ENCODE measurements around the gene TUSC2. TPM values are rescaled to one million over a fixed set of nuclear protein-coding genes. Genes with fewer than 3 reads are reported as not detected.

Gene TUSC2
- total RNA-seq, 2 donors from 2014 or later: 23.5 to 28.1 TPM

DNA sequence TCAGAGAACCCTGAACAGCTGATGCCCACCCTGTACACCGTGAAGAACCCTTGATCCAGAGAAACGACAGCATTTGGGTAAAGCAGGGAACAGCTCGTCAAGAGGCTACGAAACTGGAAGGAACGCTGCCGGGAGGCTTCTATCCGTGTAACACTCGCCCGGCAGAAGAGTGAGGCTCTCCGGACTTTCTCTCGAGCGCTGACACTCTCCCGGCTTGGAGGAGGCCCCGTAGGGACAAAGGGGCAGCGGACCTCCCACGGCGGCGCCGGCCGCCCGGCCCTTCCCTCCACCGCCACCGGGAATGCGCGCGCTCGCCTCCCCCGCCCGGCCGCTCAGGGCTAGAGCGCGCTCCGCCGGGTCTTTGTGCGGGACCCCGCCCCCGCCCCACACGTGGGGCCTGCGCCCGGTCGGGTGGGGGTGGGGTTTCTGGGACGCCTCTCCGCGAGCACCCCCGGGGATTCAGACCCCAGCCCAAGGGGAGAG lies 7.1 kb downstream of the TUSC2 start:
- 0% methylated on average over 14 to 45 of the region's 45 CpGs for WGBS, 2 experiments (ENCODE audit: insufficient coverage in 1 of 2, insufficient read length in 1 of 2)
- TF ChIP-seq, protein P1, sequence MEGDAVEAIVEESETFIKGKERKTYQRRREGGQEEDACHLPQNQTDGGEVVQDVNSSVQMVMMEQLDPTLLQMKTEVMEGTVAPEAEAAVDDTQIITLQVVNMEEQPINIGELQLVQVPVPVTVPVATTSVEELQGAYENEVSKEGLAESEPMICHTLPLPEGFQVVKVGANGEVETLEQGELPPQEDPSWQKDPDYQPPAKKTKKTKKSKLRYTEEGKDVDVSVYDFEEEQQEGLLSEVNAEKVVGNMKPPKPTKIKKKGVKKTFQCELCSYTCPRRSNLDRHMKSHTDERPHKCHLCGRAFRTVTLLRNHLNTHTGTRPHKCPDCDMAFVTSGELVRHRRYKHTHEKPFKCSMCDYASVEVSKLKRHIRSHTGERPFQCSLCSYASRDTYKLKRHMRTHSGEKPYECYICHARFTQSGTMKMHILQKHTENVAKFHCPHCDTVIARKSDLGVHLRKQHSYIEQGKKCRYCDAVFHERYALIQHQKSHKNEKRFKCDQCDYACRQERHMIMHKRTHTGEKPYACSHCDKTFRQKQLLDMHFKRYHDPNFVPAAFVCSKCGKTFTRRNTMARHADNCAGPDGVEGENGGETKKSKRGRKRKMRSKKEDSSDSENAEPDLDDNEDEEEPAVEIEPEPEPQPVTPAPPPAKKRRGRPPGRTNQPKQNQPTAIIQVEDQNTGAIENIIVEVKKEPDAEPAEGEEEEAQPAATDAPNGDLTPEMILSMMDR (conservative IDR thresholded peaks at IDR 0.05): no peak
- Histone ChIP-seq H3K36me3 (ENCODE audit: control insufficient read depth, insufficient read depth, low read length) (peaks cover 53% of the 10 kb centered on the region), H3K9ac (ENCODE audit: extremely low read depth, low read length, poor library complexity, severe bottlenecking) (peak overlapping the region; percentile 97), H3K4me3 (ENCODE audit: low read length) (peak overlapping the region; percentile 100), H3K4me1 (ENCODE audit: control insufficient read depth, insufficient read depth, low read length) (peaks cover 23% of the 10 kb centered on the region), H3K27ac (ENCODE audit: low read depth, low read length) (peak overlapping the region; percentile 100), H3K9me3 (ENCODE audit: control insufficient read depth, low read length) (no peaks in the 10 kb centered on the region), H3K27me3 (ENCODE audit: control insufficient read depth, insufficient read depth, low read length, poor library complexity, severe bottlenecking) (no peaks in the 10 kb centered on the region)
- Mint-ChIP-seq H3K36me3 (ENCODE audit: low read depth) (peaks cover 38% of the 10 kb centered on the region), H3K4me1 (peaks cover 35% of the 10 kb centered on the region), H3K27ac (peak overlapping the region; percentile 93), H3K4me3 (peak overlapping the region; percentile 87), H3K9me3 (no peaks in the 10 kb centered on the region), H3K27me3 (ENCODE audit: insufficient read depth) (no peaks in the 10 kb centered on the region)
- DNase-seq: peak; percentile 90

DNA sequence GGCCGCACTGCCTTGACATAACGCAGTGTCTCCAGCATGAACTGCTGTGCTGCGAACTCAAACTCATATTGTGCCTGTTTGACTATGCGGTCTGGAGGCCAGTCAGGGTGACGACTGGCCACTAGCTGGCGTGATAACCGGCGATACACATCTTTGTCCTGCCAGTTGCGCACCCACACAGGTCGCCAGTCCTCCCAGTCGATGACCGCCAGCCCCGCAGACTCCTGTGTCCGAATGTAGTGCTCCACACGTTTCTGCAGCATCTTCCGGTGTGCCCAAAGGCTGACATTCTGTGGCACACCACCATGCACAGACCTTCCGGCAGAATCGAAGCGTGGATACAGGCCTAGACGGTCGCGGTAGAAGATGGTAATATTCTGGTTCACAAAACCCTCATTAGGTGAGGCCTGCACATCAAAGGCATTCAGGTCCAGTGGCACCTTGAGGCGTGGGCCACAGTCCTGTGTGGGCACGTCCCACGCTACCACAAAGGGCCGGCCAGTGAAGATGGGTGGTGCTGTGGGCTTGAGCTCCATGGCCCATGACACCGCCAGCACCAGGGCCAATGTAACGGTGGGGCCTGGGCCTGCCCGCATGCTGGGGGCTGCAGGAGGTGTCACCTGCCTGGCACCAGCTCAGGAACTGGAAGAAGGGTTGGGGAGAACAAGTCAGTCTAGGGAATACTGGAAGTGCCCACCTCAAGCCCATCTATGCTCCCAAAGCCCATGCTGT lies 8.0 kb downstream of the TUSC2 start:
- Mint-ChIP-seq H3K27ac (no peak overlapping the region), H3K9me3 (no peaks in the 10 kb centered on the region), H3K4me1 (peaks cover 35% of the 10 kb centered on the region), H3K36me3 (ENCODE audit: low read depth) (peaks cover 44% of the 10 kb centered on the region), H3K4me3 (peak overlapping the region; percentile 87), H3K27me3 (ENCODE audit: insufficient read depth) (no peaks in the 10 kb centered on the region)
- Histone ChIP-seq H3K36me3 (ENCODE audit: control insufficient read depth, insufficient read depth, low read length) (peaks cover 44% of the 10 kb centered on the region), H3K27me3 (ENCODE audit: control insufficient read depth, insufficient read depth, low read length, poor library complexity, severe bottlenecking) (no peaks in the 10 kb centered on the region), H3K4me1 (ENCODE audit: control insufficient read depth, insufficient read depth, low read length) (peaks cover 23% of the 10 kb centered on the region), H3K4me3 (ENCODE audit: low read length) (peak overlapping the region; percentile 100), H3K27ac (ENCODE audit: low read depth, low read length) (no peak overlapping the region), H3K9ac (ENCODE audit: extremely low read depth, low read length, poor library complexity, severe bottlenecking) (peak overlapping the region; percentile 97), H3K9me3 (ENCODE audit: control insufficient read depth, low read length) (no peaks in the 10 kb centered on the region)
- DNase-seq: peak; percentile 45
- TF ChIP-seq, protein P1 (conservative IDR thresholded peaks at IDR 0.05): no peak
- WGBS, 2 experiments (ENCODE audit: insufficient coverage in 1 of 2, insufficient read length in 1 of 2): 90 to 94% methylated on average over 28 to 29 of the region's 29 CpGs

GRCh38 chr3:50319181-50319893 lies 8.7 kb downstream of the TUSC2 start:
- 96 to 99% methylated on average over 13 to 16 of the region's 16 CpGs for WGBS, 2 experiments (ENCODE audit: insufficient coverage in 1 of 2, insufficient read length in 1 of 2)
- H3K9me3 Mint-ChIP-seq: no peaks in the 10 kb centered on the region
- TF ChIP-seq, protein P1 (conservative IDR thresholded peaks at IDR 0.05): no peak

More at GRCh38 chr3:50319181-50319893, 8.7 kb downstream of the TUSC2 start:
- Histone ChIP-seq H3K4me1 (ENCODE audit: control insufficient read depth, insufficient read depth, low read length) (peaks cover 21% of the 10 kb centered on the region), H3K36me3 (ENCODE audit: control insufficient read depth, insufficient read depth, low read length) (peaks cover 40% of the 10 kb centered on the region), H3K27me3 (ENCODE audit: control insufficient read depth, insufficient read depth, low read length, poor library complexity, severe bottlenecking) (no peaks in the 10 kb centered on the region), H3K9me3 (ENCODE audit: control insufficient read depth, low read length) (no peaks in the 10 kb centered on the region), H3K9ac (ENCODE audit: extremely low read depth, low read length, poor library complexity, severe bottlenecking) (no peak overlapping the region), H3K4me3 (ENCODE audit: low read length) (peak overlapping the region; percentile 56), H3K27ac (ENCODE audit: low read depth, low read length) (no peak overlapping the region)
- Mint-ChIP-seq H3K4me3 (peak overlapping the region; percentile 87), H3K27me3 (ENCODE audit: insufficient read depth) (no peaks in the 10 kb centered on the region), H3K4me1 (peaks cover 31% of the 10 kb centered on the region), H3K36me3 (ENCODE audit: low read depth) (peaks cover 49% of the 10 kb centered on the region), H3K27ac (no peak overlapping the region)
- DNase-seq: no peak

Data from endodermal cell (in vitro differentiated cells).